HepG2 (cell line): Measurements from ENCODE around the gene ARHGEF1.

Source experiments
- FOXA1 ChIP-seq, 2 experiments: fragments of 450-650 bp in 1 of 2; sonication (generic) in 1 of 2; formaldehyde crosslinking in 1 of 2; IDR thresholded peaks; 2 replicates each; pipeline versions ENCODE4 v1.4.0 to v1.6.1; 2016 to 2020; ENCODE audit warnings: missing genetic modification reagents in 1 of 2
- POLR2A ChIP-seq, 2 experiments: IDR thresholded peaks; 2 replicates each; pipeline ENCODE4 v1.6.1; 2011; ENCODE audit warnings: low read depth in 2 of 2, low read length in 2 of 2, mild to moderate bottlenecking in 1 of 2, moderate library complexity in 1 of 2; ENCODE audit not compliant: insufficient read depth in 1 of 2
- THYN1 ChIP-seq: sonication (generic); formaldehyde crosslinking; IDR thresholded peaks from 2 replicates; pipeline ENCODE4 v1.8.1; 2023; ENCODE audit warnings: low read depth, mild to moderate bottlenecking, moderate library complexity, missing genetic modification reagents, borderline replicate concordance
- ZBTB20 ChIP-seq: sonication (generic); formaldehyde crosslinking; IDR thresholded peaks from 2 replicates; pipeline ENCODE4 v1.8.1; 2023; ENCODE audit warnings: missing genetic modification reagents, low read depth, mild to moderate bottlenecking, borderline replicate concordance
- TF ChIP-seq, protein P1 (sequence below): sonication (generic); formaldehyde crosslinking; IDR thresholded peaks from 2 replicates; pipeline ENCODE4 v1.5.0; 2020; ENCODE audit warnings: mild to moderate bottlenecking, missing genetic modification reagents, moderate library complexity

DNA sequence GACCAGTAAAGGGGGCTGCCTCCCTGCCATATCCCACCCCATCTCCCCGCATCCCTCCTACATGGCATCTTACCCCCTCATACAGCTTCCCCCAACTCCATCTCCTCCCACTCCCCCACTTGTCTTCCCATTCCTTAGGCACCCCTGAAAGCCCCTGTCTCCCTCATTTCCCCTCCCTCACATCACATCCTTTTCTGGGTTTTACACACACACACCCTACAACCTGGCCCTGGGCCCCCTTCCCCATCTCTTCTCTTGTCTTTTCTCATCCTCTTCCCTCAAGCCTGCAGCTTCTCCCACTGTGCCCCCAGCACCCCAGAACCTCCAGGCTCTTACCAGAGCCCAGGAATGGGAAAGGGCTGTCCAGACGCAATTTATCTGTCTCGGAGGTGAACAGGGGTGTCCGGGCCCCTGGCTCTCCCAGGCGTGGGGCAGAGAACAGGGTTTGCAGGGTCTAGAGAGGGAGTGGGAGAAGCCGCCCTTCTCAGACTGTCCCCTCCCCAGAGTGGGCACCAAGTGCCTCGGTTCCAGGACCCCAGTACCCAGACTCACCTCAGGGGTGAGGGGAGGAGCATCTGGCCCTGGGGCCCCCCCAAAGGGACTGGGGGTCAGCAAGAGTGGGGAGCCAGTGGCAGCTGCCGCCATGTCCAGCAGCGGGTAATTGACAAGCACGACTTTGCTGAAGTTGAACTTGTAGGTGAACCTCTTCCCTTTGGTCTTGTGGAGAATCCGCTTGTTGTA lies 25.9 kb downstream of the ARHGEF1 start:
- no peak for TF ChIP-seq ZBTB20
- TF ChIP-seq, protein P1, sequence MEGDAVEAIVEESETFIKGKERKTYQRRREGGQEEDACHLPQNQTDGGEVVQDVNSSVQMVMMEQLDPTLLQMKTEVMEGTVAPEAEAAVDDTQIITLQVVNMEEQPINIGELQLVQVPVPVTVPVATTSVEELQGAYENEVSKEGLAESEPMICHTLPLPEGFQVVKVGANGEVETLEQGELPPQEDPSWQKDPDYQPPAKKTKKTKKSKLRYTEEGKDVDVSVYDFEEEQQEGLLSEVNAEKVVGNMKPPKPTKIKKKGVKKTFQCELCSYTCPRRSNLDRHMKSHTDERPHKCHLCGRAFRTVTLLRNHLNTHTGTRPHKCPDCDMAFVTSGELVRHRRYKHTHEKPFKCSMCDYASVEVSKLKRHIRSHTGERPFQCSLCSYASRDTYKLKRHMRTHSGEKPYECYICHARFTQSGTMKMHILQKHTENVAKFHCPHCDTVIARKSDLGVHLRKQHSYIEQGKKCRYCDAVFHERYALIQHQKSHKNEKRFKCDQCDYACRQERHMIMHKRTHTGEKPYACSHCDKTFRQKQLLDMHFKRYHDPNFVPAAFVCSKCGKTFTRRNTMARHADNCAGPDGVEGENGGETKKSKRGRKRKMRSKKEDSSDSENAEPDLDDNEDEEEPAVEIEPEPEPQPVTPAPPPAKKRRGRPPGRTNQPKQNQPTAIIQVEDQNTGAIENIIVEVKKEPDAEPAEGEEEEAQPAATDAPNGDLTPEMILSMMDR (CRISPR knock-in tag) = no peak
- no peak for TF ChIP-seq THYN1 (CRISPR knock-in tag)
- no peak for TF ChIP-seq FOXA1 (IDR thresholded peaks at IDR 0.05)
- no peak for TF ChIP-seq FOXA1 (CRISPR knock-in tag; IDR thresholded peaks at IDR 0.05)
- TF ChIP-seq POLR2A (IDR thresholded peaks at IDR 0.05; ENCODE audit: insufficient read depth in 1 of 2, low read depth in 2 of 2, low read length in 2 of 2) = no peak
